CD4-positive, alpha-beta T cell treated with Interleukin-4 for 4 hours (primary cell): ENCODE results near the gene GLCE.

Experiments used
- DNase-seq: peaks from one replicate; pipeline ENCODE4 v3.0.0-alpha.2; 2020

The GLCE gene

GRCh38 chr15:69160141-69160993 is at the start of gene GLCE:
Gene GLCE, plus strand, starts transcription at chr15:69160635. Its CDS starts 95,172 bp downstream, at chr15:69255807.
- peak; percentile 92 for DNase-seq

DNA sequence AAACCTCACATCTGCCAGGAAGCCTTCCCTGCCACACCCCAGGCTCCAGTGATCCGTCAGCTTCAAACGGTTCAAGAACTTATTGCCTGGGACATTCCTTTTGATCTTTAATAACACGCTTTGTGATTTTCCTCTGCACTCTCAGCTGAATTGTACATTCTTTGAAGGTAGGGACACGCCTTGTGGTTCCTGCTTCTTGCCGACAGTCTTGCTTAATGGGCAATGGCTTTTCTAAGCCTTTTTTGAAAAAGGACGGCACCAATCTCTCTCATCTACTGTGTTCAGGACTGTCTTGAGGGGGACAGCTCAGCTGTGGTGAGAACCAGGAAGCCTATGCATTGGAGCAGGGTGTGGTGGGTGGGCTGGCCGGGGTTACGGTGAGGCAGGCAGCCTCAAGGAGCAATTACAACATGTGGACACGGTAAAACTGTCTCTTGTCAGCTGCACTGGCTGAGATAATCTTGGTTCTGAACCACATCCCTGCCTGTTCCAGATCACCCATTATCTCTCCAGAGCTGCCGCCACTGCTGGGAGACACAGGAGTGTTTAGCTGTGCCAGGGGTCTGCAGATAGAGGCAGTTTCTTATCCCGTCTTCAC is 46.0 kb upstream of the GLCE start:
- no peak for DNase-seq

DNA sequence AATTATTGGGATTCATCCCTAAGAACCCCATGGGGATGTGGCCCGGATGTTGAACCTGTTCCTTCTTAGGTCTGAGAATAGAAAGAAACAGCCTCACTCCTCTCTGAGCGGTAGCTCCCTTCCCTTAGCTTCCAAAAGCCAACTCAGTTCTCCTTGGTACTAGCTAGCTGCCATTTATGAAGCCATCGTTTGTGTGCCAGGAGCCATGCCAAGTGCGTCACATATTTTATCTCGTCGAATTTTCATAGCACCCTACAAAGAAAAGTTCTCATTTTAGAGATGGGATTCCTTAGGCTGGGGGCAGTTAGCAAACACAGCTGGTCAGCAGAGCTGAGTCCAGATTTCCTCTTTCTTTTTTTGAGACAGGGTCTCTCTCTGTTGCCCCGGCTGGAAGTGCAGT is 45.4 kb upstream of the GLCE start:
- DNase-seq, result no peak

DNA sequence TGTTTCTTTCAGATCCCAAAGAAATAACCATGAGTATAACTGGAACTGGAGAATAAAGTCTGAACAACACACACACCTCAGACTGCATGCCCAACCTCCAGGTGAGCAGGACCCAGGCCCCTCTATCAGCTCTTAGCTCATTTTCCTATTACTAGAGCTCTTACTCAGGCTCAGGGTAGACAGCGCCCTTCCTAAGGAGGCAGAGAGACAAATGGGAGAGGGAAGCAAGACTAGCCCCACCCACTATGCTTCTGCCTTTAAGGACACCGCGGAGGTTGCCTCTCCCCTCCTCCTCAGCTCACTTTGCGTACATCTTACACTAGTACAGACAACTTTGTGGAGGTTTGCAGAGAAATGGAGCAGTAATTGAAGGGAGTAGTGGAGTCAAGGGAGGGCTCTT is 44.0 kb upstream of the GLCE start:
- DNase-seq, result no peak

DNA sequence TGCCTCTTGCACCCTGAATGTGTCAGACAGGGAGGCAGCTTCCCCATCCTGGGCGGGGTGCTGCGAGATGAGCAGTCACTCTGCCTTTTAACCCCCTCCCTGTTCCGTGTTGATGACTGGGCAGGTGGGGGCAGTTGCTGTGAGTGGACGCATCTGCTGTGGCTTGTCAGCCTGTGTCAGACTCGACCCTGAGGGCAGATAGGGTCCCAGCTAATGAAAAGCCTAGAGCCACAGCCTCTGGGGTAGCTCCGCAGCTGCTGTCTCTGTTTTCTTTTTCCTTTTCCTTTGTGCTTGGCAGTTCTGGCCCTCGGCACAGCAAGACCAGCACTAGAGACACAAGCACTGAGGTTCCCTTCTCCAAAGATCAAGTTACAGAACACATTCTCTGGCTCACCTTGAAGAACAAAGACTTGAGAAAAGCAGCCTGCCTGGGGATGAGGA is 43.0 kb upstream of the GLCE start:
- no peak for DNase-seq

GRCh38 chr15:69118089-69118488 is 42.3 kb upstream of the GLCE start:
- no peak for DNase-seq

GRCh38 chr15:69119001-69119400 is 41.4 kb upstream of the GLCE start:
- DNase-seq, result no peak

DNA sequence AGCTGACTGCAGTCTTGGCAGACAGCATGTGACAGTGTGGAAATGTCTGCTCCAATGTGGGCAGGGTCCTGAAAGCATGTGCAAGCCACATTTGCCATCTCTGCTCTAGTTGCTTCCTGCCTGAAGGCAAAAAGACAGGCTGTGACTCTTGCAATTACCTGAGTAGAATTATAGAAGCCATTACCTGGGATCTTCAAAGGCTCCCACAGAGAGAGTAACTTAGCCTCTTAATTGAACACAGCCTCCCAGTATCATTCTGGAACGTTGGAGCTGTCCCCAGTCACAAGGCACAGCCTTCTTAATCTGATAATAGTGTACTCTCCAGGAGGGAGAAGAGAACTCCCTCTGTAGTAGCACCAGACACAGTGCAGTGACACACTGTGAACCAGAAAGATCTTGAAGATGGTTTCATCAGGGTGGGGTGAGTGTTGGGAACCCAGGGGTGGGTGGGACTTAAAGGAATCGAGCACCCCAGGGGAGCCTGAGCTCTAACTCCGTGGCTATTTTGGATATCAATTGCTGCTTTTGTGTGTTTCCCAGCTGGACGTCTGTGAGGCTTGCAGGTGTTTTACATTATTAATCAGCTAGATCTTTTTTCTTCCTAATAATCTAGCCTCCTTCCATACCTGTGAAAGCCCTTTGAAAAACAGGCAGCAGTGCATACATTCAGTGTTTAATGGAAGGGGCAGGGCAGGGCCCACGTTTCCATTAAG is 40.6 kb upstream of the GLCE start:
- DNase-seq, result no peak

- no peak for DNase-seq
Observed at GRCh38 chr15:69120732-69121131, 39.7 kb upstream of the GLCE start.

GRCh38 chr15:69121198-69121828 is 39.1 kb upstream of the GLCE start:
- DNase-seq, result no peak

GRCh38 chr15:69125236-69125635 is 35.2 kb upstream of the GLCE start:
- DNase-seq, result no peak

DNA sequence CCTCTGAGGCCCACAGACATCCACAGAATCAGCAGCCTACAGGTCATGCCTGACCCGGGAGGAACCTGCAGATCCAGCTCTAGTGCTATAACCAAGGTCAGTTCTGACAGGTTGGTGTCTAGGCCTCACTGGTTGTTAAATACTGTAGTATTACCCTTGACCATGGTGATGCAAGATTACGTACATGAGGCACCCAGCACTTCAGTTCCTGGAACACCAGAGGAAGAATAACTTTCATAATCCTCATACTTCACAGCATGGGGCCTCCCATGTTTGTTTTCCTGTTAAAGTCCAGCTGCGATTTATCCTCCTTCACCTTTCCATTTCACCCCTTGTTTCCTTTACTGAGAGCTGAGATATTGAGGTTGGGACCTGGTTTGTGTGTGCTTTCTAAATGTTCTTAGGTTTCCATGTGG is 34.4 kb upstream of the GLCE start:
- no peak for DNase-seq

DNA sequence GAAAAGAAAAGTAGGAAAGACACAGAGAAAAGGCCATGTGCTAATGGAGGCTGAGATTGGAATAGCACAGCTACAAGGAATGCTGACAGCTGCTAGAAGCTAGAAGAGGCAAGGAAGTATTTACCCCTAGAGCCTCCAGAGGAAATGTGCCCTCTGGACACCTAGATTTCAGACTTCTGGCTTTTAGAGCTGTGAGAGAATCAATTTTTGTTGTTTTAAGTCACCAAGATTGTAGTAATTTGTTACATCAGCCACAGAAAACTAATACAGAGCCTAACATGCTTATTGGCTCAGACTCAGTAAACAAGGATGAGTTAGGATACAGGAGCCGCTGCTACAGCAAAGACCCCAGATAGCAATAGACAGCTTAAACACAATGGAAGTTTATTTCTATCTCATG is 33.1 kb upstream of the GLCE start:
- no peak for DNase-seq

DNA sequence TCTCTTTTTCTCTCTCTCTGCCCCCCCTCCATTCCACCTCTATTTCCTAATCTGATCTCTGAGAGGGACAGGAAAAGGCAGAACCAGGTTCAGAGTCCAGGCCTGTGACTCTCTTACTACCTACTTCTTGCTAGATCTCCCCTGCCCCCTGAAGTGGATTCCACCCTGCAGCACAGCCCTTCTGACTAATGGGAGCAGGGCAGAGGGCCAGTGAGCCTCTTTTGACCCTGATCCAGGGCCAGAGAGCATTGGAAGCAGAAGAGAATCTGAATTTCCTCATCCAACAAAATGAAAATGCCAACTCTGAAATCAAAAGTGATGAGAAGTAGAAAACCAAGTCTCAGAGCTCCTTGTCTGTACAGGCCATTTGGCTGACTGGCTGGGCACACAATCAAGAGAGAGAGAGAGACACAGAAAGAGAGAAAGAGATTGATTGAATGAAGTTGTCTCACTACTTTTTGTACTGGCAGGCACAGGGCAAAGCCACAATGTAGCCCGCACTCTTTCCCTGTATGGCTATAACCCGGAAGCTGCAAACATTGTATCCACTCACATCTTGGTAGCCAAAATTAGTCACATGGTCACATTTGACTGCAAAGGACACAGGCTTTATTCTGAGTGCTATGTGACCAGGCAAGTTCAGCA is 31.6 kb upstream of the GLCE start:
- DNase-seq, result no peak

GRCh38 chr15:69131362-69132220 is 28.8 kb upstream of the GLCE start:
- DNase-seq, result no peak

- DNase-seq, result no peak
Observed at GRCh38 chr15:69132430-69132829, 28.0 kb upstream of the GLCE start.

- DNase-seq, result no peak
Observed at GRCh38 chr15:69132977-69133861, 27.2 kb upstream of the GLCE start.

- no peak for DNase-seq
Observed at GRCh38 chr15:69133862-69134519, 26.4 kb upstream of the GLCE start.

DNA sequence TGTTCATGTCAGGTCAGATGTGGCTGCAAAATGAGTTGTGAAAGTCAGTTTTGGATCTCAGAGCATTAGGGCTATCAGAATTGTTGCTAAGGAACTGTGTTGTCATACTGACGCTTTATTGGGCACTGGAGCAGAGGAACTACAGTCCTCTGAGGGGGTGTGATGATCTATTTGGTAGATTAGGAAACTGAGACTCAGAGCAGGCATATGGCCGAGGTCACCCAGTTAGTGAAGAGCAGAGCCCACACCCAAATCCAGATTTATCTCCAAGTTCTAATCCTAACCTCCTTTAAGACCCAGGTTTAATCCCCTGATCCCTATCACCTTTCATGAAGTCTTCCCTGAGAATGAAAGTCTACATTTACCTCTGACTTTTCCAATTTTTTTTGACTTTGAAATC is 25.6 kb upstream of the GLCE start:
- no peak for DNase-seq

GRCh38 chr15:69135499-69135898 is 24.9 kb upstream of the GLCE start:
- no peak for DNase-seq
